Iris pigment epithelial cell (primary cell): ENCODE measurements around the gene CFAP92.

Experiments
- DNase-seq: peaks from one replicate; pipeline ENCODE4 v3.0.0-alpha.2; 2011; ENCODE audit warnings: low read depth

CFAP92 gene

GRCh38 chr3:129004639-129005295 is 10.9 kb upstream of the CFAP92 start:
- DNase-seq, result no peak

- no peak for DNase-seq
Measured at GRCh38 chr3:129003578-129004112, 9.8 kb upstream of the CFAP92 start.

- no peak for DNase-seq
Measured at GRCh38 chr3:129002573-129003569, 9.0 kb upstream of the CFAP92 start.

GRCh38 chr3:129001806-129002572 is 8.1 kb upstream of the CFAP92 start:
- DNase-seq, result no peak

- DNase-seq, result no peak
Measured at GRCh38 chr3:129001101-129001805, 7.4 kb upstream of the CFAP92 start, which contains the start of gene EFCC1. EFCC1 (plus strand) TSS chr3:129001304; CDS start chr3:129001629, 325 bp downstream.

- DNase-seq, result no peak
Measured at GRCh38 chr3:129000742-129001100, 6.8 kb upstream of the CFAP92 start.

GRCh38 chr3:128999102-128999501 is 5.2 kb upstream of the CFAP92 start:
- no peak for DNase-seq

GRCh38 chr3:128998561-128998960 is 4.7 kb upstream of the CFAP92 start:
- DNase-seq, result no peak

GRCh38 chr3:128997486-128998133 is 3.7 kb upstream of the CFAP92 start:
- no peak for DNase-seq

GRCh38 chr3:128996726-128997125 is 2.9 kb upstream of the CFAP92 start:
- no peak for DNase-seq

GRCh38 chr3:128996200-128996599 is 2.3 kb upstream of the CFAP92 start:
- DNase-seq, result no peak

- DNase-seq, result no peak
Measured at GRCh38 chr3:128995737-128996136, 1.9 kb upstream of the CFAP92 start.

- no peak for DNase-seq
Measured at GRCh38 chr3:128994581-128995546, 988 bp upstream of the CFAP92 start.

- no peak for DNase-seq
Measured at GRCh38 chr3:128994173-128994512, 267 bp upstream of the CFAP92 start.

- no peak for DNase-seq
Measured at GRCh38 chr3:128992926-128993460, 883 bp downstream of the CFAP92 start.

GRCh38 chr3:128991355-128991895 is 2.5 kb downstream of the CFAP92 start:
- no peak for DNase-seq

- DNase-seq, result no peak
Measured at GRCh38 chr3:128988286-128988685, 5.6 kb downstream of the CFAP92 start.

- DNase-seq, result no peak
Measured at GRCh38 chr3:128987302-128988100, 6.4 kb downstream of the CFAP92 start.
